Natural killer cell (primary cell): Measurements from ENCODE around the gene MMP11. TPM values are rescaled to one million over a fixed set of nuclear protein-coding genes. Genes with fewer than 3 reads are reported as not detected.

Experiments
- ATAC-seq, 3 donors: fragments of 150-1000 bp in 2 of 3; fragments of 200-7000 bp in 1 of 3; cut with Tn5 transposase; 1 replicate in 1 of 3; 2 replicates in 2 of 3; pipeline ENCODE4 v1.10.0; 2021; ENCODE audit warnings: mild to moderate bottlenecking in 2 of 3, moderate library complexity in 2 of 3
- DNase-seq, 2 donors: peaks; one replicate each; pipeline versions ENCODE4 v3.0.0 to v3.0.0-alpha.2; 2013 to 2021; ENCODE audit warnings: mixed read lengths in 1 of 2
- H3K27ac ChIP-seq: one replicate; pipeline ENCODE4 v1.5.1; 2013; ENCODE audit warnings: mild to moderate bottlenecking, low read length
- H3K27me3 ChIP-seq: one replicate; pipeline ENCODE4 v1.6.1; 2013; ENCODE audit warnings: low read length; ENCODE audit not compliant: control insufficient read depth, insufficient read depth
- H3K36me3 ChIP-seq: one replicate; pipeline ENCODE4 v1.6.1; 2013; ENCODE audit warnings: low read length; ENCODE audit not compliant: control insufficient read depth, insufficient read depth
- H3K4me1 ChIP-seq: one replicate; pipeline ENCODE4 v1.6.1; 2013; ENCODE audit warnings: low read length; ENCODE audit not compliant: control insufficient read depth, insufficient read depth
- H3K4me3 ChIP-seq: one replicate; pipeline ENCODE4 v1.5.1; 2013; ENCODE audit warnings: low read length
- H3K9me3 ChIP-seq: one replicate; pipeline ENCODE4 v1.6.1; 2013; ENCODE audit warnings: low read length; ENCODE audit not compliant: control insufficient read depth, insufficient read depth
- H3K27ac Mint-ChIP-seq, 2 donors: one replicate each; pipeline ENCODE4 v1.8.0; 2022; ENCODE audit warnings: mild to moderate bottlenecking in 2 of 2, mixed read lengths in 2 of 2, moderate library complexity in 1 of 2
- H3K27me3 Mint-ChIP-seq, 2 donors: one replicate each; pipeline ENCODE4 v1.8.0; 2022; ENCODE audit warnings: low read depth in 2 of 2, mixed read lengths in 2 of 2
- H3K36me3 Mint-ChIP-seq: one replicate; pipeline ENCODE4 v1.8.0; 2022; ENCODE audit warnings: mixed read lengths
- H3K4me1 Mint-ChIP-seq, 2 donors: one replicate each; pipeline ENCODE4 v1.8.0; 2022; ENCODE audit warnings: mixed read lengths in 2 of 2
- H3K4me3 Mint-ChIP-seq: one replicate; pipeline ENCODE4 v1.8.0; 2022; ENCODE audit warnings: mild to moderate bottlenecking, moderate library complexity, mixed read lengths
- H3K9me3 Mint-ChIP-seq, 2 donors: one replicate each; pipeline ENCODE4 v1.8.0; 2022; ENCODE audit warnings: mixed read lengths in 2 of 2
- WGBS: methylation state at CpG from one replicate; pipeline ENCODE4 v1.1.7; 2013; ENCODE audit warnings: missing lambda C conversion rate; ENCODE audit not compliant: insufficient coverage; 5-methylcytosine and 5-hydroxymethylcytosine counted together
- intact Hi-C: fragments of 100-400 bp; cut with micrococcal nuclease; formaldehyde crosslinking; loops from one replicate; pipeline ENCODE4 v1.14.2; 2022
- total RNA-seq, 4 donors: library from RNA; stranded (reverse); fragments of 120-200 nt in 1 of 4; gene quantifications; one replicate each; pipeline versions ENCODE4 v1.2.3 to v1.2.4, GENCODE V29; 2013 to 2022
- TF ChIP-seq, protein P1 (sequence below): fragments of 200-600 bp; IDR thresholded peaks from one replicate; pipeline ENCODE4 v1.8.0; 2022; ENCODE audit warnings: antibody characterized with exemption

The MMP11 gene
- total RNA-seq, 3 donors from 2014 or later (not counting 1 experiment from before 2014, with no cell fraction given): 0.71 to 1.7 (median 0.91) TPM

DNA sequence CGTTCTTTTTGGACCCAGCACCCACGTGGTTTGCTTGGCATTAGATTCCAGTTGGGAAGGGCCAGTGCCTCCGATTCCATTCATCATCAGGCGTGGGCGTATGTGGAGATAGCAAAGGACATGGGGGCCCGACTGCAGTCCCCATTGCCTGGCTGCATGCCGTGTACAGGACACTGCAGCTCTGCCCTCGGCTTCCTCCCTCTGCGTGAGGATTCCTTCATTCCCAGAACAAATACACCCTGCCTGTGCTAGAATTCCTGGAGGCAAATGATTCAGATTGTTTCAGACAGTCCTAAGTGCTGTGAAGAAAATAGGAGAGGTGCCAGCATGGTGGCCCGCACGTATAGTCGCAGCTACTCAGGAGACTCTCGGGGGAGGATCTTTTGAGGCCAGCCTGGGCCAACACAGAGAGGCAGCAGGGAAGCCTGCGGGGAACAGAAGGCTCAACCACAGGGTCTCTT lies 50.7 kb downstream of the MMP11 start:
- TF ChIP-seq, protein P1, sequence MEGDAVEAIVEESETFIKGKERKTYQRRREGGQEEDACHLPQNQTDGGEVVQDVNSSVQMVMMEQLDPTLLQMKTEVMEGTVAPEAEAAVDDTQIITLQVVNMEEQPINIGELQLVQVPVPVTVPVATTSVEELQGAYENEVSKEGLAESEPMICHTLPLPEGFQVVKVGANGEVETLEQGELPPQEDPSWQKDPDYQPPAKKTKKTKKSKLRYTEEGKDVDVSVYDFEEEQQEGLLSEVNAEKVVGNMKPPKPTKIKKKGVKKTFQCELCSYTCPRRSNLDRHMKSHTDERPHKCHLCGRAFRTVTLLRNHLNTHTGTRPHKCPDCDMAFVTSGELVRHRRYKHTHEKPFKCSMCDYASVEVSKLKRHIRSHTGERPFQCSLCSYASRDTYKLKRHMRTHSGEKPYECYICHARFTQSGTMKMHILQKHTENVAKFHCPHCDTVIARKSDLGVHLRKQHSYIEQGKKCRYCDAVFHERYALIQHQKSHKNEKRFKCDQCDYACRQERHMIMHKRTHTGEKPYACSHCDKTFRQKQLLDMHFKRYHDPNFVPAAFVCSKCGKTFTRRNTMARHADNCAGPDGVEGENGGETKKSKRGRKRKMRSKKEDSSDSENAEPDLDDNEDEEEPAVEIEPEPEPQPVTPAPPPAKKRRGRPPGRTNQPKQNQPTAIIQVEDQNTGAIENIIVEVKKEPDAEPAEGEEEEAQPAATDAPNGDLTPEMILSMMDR: no peak
- H3K27ac ChIP-seq: no peak overlapping the region
- intact Hi-C loops: no loop called here
- Mint-ChIP-seq H3K4me3 (no peak overlapping the region), H3K4me1 (peaks cover 0 to 5% of the 10 kb centered on the region in 2 donors), H3K27me3 (no peaks in the 10 kb centered on the region), H3K27ac (peak overlapping the region in 1 of 2 donors; percentile 67), H3K9me3 (no peaks in the 10 kb centered on the region), H3K36me3 (peaks cover 7% of the 10 kb centered on the region)
- no peak for ATAC-seq
- no peaks in the 10 kb centered on the region for H3K9me3 ChIP-seq
- DNase-seq: no peak
- WGBS: 97% methylated on average over 14 of the region's 14 CpGs
- H3K4me3 ChIP-seq: no peak overlapping the region
- H3K36me3 ChIP-seq: peaks cover 74% of the 10 kb centered on the region
- H3K4me1 ChIP-seq: peaks cover 4% of the 10 kb centered on the region
- H3K27me3 ChIP-seq: no peaks in the 10 kb centered on the region

DNA sequence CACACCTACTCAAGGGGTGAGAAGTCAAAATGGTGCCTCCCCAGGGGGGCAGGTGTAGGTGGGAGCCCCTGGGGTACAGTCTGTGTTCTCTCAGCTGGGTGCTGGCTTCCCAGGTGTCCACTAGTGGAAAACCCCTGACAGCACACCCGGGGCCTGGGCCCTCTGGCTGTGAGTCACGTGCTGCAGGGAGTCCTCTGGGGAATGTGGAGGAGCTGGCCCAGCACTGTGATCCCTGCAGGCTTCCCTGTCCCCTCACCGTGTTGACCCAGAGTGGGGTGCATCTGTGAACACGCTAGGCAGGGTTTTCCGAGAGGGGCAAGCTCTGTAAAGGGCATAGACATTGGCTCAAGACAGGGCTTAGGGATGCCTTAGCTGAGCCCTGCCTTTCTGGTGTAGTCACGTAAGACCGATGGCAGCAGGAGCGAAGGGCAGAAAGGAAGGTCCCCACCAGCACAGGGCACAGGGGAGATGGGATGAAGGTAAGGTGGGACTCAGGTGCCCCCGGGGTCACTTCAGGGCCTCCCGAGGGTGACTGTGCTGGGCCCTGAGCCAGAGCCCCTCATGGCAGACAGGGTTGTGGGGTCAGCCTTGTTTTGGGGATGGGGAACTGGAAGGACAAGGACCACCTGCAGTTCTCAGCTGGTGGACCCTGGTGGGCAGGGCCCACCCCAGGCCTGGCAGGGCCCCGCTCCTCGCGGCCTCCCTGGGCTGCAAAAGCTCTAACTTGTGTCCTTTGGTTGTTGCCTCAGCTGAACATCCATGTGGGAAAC lies 52.0 kb downstream of the MMP11 start:
- DNase-seq: no peak
- no peak for ATAC-seq
- intact Hi-C loops: no loop called here
- Mint-ChIP-seq H3K9me3 (no peaks in the 10 kb centered on the region), H3K4me1 (peaks cover 6 to 15% of the 10 kb centered on the region in 2 donors), H3K27me3 (no peaks in the 10 kb centered on the region), H3K36me3 (peaks cover 7% of the 10 kb centered on the region), H3K4me3 (no peak overlapping the region), H3K27ac (no peak overlapping the region)
- Histone ChIP-seq H3K36me3 (peaks cover 74% of the 10 kb centered on the region), H3K9me3 (no peaks in the 10 kb centered on the region), H3K27ac (no peak overlapping the region), H3K4me1 (no peaks in the 10 kb centered on the region), H3K27me3 (no peaks in the 10 kb centered on the region), H3K4me3 (no peak overlapping the region)
- 96% methylated on average over 13 of the region's 13 CpGs for WGBS
- TF ChIP-seq, protein P1: no peak

DNA sequence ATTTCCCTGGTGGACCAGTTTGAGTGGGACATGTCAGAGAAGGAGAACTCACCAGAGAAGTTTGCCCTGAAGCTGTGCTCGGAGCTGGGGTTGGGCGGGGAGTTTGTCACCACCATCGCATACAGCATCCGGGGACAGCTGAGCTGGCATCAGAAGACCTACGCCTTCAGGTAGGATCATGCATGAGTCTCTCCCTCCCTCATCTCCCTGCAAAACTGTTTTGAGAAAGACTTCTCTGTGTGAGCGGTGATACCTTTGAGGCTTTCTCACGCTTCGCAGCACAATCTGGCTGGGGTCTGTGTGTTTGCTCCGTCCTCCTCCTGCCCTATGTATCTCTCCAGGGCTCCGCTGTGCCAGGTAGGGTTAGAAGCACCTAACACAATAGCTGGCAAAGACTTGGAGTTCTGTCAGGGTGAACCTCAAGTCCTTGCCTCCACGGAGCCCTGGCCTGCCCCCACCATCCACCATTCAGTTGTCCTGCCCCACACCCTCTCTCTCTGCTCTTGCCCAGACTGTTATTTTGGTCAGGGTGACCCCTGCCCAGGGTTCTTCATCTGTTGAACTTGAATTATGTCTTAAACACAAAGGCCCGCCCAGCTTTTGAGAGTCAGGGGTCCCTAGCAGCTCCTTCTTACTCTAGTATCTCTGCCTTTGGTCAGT lies 52.7 kb downstream of the MMP11 start:
- 98% methylated on average over 12 of the region's 12 CpGs for WGBS
- Histone ChIP-seq H3K9me3 (no peaks in the 10 kb centered on the region), H3K27ac (no peak overlapping the region), H3K36me3 (peaks cover 80% of the 10 kb centered on the region), H3K27me3 (no peaks in the 10 kb centered on the region), H3K4me1 (no peaks in the 10 kb centered on the region), H3K4me3 (no peak overlapping the region)
- intact Hi-C loops: no loop called here
- ATAC-seq (no peak), DNase-seq (no peak)
- Mint-ChIP-seq H3K9me3 (no peaks in the 10 kb centered on the region), H3K4me1 (peaks cover 13 to 15% of the 10 kb centered on the region in 2 donors), H3K27ac (no peak overlapping the region), H3K4me3 (no peak overlapping the region), H3K36me3 (peaks cover 7% of the 10 kb centered on the region), H3K27me3 (no peaks in the 10 kb centered on the region)
- TF ChIP-seq, protein P1: no peak
